GM19240 (cell line): ENCODE measurements around the gene KCTD1.
"Not testable (repeated sequence)": the region's sequence is repeated elsewhere in the genome, so short reads cannot be mapped to it uniquely, and the experiment has no call there.

Experiments
- DNase-seq: peaks from one replicate; pipeline ENCODE4 v3.0.0; 2011; ENCODE audit warnings: low spot score; ENCODE audit not compliant: insufficient read length

The KCTD1 gene

GRCh38 chr18:26458526-26459232 is 89.7 kb downstream of the KCTD1 start:
- no peak for DNase-seq

DNA sequence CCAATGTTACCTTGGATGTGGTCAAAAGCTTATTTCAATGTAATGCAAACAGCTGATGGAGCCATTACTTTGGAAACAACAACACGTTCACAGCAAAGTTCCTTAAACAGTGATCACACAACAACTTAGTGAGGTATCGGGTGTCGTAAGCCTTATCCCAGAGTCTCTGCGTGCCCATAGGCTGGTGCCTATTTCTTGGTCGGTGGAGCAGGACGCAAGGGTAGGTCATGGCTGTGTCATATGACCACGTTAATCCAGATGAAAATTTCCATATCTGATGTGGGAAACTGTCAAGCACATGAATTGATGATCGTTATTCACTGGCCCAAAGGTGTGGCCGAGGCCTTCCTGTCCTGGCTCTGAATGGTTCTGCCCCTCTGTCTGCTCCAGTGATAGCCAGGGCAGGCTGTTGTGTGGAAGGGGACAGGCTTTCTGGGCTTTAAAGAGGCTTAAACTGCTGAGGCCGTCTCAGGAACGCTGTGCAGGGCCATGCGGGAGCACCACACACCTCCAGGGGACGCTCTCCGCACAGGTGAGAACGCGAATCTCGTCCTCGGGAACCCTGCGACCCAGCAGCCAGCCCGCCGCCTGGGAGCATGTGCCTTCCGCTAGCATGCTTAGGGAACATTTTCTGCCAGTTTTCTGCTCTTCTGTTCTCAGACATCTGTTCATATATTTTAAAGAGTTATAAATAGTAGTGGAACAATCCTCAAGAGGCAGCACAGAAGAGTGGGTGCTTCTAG is 90.6 kb downstream of the KCTD1 start:
- no peak for DNase-seq

DNA sequence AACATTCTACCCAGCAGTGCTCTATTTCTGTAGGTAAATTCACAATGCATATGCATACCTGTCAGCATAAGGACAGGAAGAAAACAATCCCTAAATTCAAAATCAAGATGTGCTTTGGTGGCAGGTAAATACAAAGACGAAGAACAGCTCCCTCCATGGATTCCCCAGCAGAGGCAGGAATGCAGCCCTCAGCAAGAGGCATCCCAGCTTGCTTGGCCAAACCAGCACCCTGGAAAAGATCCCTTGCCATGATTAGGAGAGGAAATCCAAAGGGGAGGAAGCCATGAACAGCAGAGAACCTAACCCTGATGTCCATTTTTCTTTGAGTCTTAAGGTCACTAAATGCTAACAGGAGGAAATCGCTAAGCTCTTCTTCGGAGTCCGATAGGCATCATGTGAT is 91.2 kb downstream of the KCTD1 start:
- no peak for DNase-seq

- DNase-seq = no peak
Observed at GRCh38 chr18:26456070-26456491, 92.3 kb downstream of the KCTD1 start.

- no peak for DNase-seq
Observed at GRCh38 chr18:26455639-26456038, 92.7 kb downstream of the KCTD1 start.

GRCh38 chr18:26454616-26455015 is 93.7 kb downstream of the KCTD1 start:
- no peak for DNase-seq

GRCh38 chr18:26454192-26454591 is 94.2 kb downstream of the KCTD1 start:
- no peak for DNase-seq

- DNase-seq = no peak
Observed at GRCh38 chr18:26453386-26453901, 94.9 kb downstream of the KCTD1 start.

DNA sequence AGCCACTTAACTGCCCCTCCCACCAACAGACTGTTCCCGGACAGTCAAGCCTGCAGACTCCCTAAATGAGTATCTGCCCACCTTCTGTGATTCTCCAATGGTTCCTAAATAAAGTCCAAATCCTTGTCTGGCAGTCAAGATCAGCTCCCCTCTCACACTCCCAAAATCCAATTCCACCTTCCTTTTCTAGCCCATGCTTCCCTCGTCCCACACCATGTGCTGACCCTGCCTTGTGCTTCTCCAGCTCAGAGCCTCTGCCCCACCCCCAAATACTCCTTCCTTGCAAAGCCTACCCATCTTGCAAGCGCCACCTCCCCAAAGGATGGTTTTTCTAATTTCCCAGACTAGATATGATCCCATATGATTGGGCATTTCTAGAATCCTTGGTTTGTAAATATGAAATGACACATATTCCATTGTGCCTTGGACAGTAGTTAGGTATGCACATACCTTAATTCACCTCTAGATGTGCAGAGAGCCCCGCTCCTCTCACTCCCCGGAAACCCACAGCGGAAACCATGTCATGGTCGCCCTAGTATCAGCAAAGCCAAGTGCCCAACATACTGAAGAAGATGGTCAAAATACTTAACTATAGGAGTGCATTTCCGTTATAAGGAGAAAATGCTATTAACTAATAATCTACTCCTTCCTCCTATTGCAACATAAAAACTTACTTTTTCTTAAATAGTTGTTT is 97.2 kb downstream of the KCTD1 start:
- no peak for DNase-seq

DNA sequence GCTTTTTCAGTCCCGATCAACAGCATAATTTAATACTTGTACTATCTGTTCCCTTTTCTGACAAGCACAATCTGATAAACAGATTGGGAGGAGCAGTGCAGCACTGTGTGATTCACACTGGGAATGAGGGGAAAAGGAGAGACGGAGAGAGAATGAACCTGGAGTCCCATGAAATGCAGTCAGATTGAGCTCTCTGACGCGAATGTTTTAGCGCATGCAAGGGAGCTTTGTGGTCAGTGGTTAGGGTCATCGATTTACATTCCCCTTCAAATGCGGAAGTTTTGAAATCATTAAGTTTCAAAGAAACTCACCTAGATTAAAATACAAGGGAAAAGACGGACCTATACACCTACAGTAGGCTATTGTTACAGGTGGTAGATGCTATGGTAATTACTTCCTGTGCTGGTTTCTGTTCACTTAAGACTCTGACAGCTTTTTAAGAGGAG is 99.6 kb downstream of the KCTD1 start:
- no peak for DNase-seq

GRCh38 chr18:26443853-26444252 is 104.5 kb downstream of the KCTD1 start:
- no peak for DNase-seq

- no peak for DNase-seq
Observed at GRCh38 chr18:26442126-26442525, 106.2 kb downstream of the KCTD1 start.

GRCh38 chr18:26440644-26441043 is 107.7 kb downstream of the KCTD1 start:
- no peak for DNase-seq

DNA sequence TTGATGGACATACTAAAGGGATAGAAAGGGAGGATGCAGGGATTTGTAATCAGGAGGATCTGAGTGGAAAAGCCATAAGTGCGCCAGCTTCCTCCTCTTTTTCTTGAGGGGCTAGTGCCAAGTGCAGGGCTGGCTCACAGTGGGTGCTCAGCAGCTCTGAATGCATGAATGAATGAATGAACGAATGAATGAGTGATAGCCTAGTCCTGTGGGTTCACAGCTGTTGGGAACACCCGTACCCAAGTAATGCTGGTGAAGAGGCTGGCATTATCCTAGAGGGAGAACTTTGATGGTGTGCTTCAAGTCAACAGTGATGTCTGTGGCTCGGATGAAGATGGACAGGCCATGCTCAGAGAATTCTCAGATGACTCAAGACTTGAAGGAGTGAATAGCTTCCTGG is 108.8 kb downstream of the KCTD1 start:
- no peak for DNase-seq

DNA sequence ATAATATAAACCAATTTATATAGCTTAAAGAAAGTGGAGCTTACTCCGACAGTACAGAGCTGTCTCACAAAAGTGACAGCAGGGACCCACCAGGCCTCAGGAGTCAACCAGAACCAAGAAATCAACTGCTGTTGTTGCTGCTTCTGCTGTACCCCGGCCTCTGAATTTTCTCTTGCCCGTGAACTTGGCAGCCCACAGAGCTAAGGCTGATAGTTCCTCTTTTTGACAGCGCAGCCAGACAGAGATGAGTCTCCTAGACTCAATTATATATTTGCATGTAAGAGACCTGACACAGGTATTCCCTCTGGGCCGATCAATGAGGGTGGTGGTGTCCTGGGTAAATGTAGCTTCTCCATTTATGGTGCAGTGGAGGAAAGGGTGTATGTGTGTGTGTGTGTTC is 109.4 kb downstream of the KCTD1 start:
- no peak for DNase-seq

GRCh38 chr18:26437634-26438033 is 110.7 kb downstream of the KCTD1 start:
- not testable (repeated sequence) for DNase-seq

DNA sequence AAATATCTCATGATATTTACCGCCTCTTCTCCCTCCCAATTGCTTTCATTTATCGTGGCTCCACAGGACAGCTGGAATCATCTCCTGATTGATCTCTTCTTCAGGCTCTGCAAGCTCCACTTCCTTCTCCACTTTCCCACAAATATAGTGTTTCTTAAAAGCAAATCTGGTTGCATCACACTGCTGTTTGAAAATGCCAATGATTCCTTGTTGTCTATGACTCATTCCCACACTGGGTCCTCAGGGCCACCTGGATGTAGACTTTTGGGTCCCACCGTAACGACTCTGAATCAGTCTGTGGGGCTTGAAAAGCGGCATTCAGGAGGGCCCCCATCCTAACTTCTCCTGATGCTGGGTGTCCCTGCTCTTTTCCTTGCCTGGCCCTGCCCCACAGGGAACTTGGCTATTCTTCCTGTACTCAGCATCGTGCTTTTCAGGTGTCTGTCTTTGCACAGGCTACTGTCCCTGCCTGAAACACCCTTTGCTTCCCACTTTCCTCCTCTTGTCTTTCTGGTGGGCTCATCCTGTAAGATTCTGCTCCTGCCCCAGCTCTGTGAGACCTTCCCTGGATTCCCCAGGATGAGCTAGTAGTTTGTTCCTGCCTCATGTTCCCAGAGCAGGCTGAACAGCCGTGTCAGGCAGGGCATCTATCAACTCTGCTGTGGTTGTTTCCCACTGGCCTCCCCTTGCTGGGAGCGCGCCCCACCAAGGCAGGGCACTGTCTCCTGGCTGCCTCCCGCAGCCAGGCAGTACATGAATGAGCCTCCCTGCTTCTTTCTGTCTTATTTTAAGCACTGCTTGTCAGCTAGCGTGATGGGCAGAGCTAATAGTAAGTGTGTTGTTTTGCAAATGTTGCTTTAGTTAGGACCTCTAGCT is 111.9 kb downstream of the KCTD1 start:
- DNase-seq = no peak

GRCh38 chr18:26435415-26436095 is 112.8 kb downstream of the KCTD1 start:
- DNase-seq = no peak

DNA sequence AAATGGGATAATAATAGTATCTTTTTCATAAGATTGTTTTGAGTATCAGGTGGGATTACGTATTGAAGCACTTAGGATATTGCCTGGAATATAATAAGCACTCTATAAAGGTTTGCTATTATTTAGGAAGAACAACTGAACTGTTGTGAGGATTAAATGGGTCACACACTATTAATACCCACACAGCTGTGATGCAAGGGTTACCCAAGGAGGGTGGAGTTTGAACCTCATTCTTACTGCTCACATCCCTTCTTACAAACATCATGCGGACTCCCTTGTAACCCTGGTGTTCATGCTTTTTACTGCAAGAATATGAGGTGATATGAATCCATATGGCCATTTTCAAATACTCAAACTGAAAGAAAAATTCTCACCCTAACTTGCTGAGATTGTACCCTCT is 113.5 kb downstream of the KCTD1 start:
- DNase-seq = no peak

- DNase-seq = no peak
Observed at GRCh38 chr18:26432651-26433424, 115.5 kb downstream of the KCTD1 start.
